NK-92 (cell line): ENCODE results near the gene ASGR2.

Source experiments
- DNase-seq: peaks from one replicate; lab custom pipeline; 2025; ENCODE audit not compliant: unreplicated experiment; lab: John Stamatoyannopoulos, UW

ASGR2 gene

DNA sequence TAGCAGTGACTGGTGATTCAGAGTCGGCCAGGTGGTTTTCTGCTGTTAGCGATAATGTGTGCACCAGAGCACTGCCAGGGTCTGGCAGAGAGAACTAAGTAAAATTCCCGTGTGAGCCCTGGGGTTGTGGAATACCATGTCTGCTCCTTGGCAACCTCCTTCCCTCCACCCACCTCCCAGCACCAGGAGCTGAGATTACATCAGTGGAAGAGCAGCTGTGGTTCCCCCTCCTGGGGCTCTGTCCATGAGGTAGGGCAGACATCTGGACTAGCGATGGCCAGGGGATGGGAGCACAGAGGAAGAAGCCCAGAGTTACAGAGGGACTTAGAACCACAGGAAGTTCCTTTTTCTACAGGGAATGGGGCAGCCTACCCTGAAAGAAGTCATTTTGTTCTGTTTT is 50.4 kb downstream of the ASGR2 start:
- DNase-seq: no peak

DNA sequence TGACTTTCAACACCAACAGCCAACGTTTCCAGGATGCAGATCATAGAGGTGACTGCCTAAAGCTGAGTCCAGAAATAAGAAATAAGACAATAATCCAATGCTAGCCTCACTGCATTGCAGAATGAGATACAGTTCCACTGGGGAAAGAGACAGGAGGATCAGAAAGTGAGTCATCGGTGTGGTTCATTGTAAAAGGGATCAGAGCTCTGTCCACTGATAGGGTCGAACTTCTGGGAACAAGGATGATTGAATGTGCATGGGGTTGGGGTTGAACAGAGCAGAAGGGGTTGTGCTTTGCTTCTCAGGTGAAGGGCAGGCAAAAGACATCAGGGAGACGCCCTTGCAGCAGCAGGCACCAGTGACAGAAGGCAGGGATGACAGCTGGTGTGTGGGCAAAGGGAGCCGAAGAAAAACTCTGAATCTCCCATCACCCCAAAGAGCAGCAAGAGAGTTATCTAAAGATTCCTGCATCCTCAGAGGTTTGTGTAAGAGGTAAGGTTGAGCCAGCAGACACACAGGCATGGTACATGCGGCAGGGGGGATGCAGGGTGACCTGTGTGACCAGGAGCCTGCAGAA is 51.0 kb downstream of the ASGR2 start:
- DNase-seq: no peak

DNA sequence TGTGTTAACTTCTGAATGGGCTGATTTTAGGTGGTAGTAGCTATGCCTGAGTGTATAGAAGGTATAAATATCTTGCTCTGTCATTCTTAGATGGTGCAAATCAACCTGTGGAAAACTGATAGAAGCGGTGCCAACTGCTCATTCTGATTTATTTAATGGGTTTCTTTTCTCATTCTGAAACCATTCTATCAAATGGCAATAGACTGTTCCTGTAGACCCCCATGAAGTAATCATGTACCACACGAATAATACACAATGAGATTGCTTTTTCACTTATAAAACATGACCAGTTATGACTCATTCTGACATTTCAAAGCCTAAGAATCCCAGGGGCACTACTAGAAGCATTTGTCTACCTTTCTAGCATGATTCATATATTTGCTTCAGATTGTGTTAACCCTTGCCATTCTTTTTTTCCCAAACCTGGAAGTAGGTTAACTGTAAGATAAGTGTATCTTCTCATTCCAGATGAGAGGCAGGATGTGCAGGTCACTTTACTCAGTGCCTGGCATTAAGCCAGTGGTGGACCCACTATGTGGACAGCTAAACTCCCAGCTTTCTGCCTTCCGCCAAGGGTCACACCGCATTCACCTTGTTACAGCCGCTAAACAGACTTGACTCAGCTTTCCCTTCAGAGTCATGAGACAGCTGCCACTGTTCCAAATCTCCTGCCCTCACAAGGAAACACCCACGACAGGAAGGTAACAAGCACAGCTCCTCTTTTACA is 54.3 kb downstream of the ASGR2 start:
- no peak for DNase-seq

DNA sequence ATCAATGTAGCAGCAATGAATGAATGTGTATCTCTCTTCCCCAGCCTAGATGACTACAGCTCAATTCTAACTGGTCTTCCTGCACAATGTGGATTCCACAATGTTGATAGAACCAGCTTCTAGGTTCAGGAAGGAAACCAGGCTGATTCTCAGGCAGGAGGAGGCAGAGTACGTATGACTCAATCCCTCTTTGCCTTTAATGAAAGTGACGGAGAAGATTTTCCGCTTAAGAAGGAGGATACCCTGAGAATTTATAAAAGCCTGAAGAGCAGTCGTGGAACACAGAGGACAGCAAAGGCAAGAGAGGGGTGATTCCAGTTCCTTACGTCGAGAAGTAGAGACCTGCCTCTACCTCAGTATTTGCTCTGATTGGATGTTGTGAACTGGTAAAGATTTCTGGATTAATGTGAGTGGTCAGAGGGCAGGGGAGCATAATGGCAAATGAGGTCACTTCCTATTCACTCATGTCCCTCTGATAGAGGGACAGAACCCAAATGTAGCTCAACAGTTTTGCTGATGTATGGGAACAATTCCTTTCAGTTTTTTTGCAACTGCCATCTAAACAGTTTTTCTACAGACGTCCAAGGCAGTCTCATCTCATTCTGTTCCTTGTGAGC is 55.7 kb downstream of the ASGR2 start:
- no peak for DNase-seq

DNA sequence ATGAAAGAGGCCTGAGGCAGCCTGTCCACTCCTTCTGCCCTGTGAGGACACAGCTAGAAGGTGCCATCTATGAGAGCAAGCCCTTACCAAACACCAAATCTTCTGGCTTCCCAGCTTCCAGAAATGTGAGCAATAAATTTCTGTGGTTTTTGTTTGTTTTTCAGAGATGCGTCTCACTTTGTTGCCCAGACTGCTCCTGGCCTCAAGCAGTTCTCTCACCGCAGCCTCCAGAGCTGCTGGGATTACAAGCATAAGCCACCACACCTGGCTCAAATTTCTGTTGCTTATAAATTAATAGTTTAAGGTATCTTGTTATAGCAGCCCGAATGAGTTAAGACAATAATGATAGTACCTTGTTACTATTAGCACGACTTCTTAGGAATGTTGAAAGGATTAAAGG is 58.2 kb downstream of the ASGR2 start:
- DNase-seq: no peak
